Stimulated activated CD8-positive, alpha-beta memory T cell treated with anti-CD3 and anti-CD28 coated beads, Interleukin-4, amount 100 ng/mL, for 4 hours (primary cell): Measurements from ENCODE around the gene CABLES1.
"Not testable (repeated sequence)": the region's sequence is repeated elsewhere in the genome, so short reads cannot be mapped to it uniquely, and the experiment has no call there.

Source experiments
- DNase-seq, 2 donors: peaks; one replicate each; pipeline ENCODE4 v3.0.0-alpha.2; 2020; ENCODE audit warnings: low read depth in 2 of 2, low spot score in 1 of 2

Gene CABLES1

GRCh38 chr18:23142251-23142929 lies 7.1 kb downstream of the CABLES1 start:
- DNase-seq: no peak

- no peak for DNase-seq
Measured at GRCh38 chr18:23143016-23143814, 7.9 kb downstream of the CABLES1 start.

GRCh38 chr18:23143815-23144261 lies 8.6 kb downstream of the CABLES1 start:
- no peak for DNase-seq

GRCh38 chr18:23144640-23145039 lies 9.4 kb downstream of the CABLES1 start:
- no peak for DNase-seq

- no peak for DNase-seq
Measured at GRCh38 chr18:23145621-23146020, 10.3 kb downstream of the CABLES1 start.

GRCh38 chr18:23146861-23147469 lies 11.7 kb downstream of the CABLES1 start:
- no peak for DNase-seq

- no peak for DNase-seq
Measured at GRCh38 chr18:23148382-23148781, 13.1 kb downstream of the CABLES1 start.

- no peak for DNase-seq
Measured at GRCh38 chr18:23149570-23149969, 14.3 kb downstream of the CABLES1 start.

GRCh38 chr18:23151414-23152099 lies 16.3 kb downstream of the CABLES1 start:
- no peak for DNase-seq

GRCh38 chr18:23154030-23154429 lies 18.7 kb downstream of the CABLES1 start:
- DNase-seq: no peak

- no peak for DNase-seq
Measured at GRCh38 chr18:23154823-23155500, 19.7 kb downstream of the CABLES1 start.

- no peak for DNase-seq
Measured at GRCh38 chr18:23155537-23155936, 20.3 kb downstream of the CABLES1 start.

- no peak for DNase-seq
Measured at GRCh38 chr18:23156134-23156533, 20.8 kb downstream of the CABLES1 start.

- no peak for DNase-seq
Measured at GRCh38 chr18:23158058-23158457, 22.8 kb downstream of the CABLES1 start.

GRCh38 chr18:23158884-23159283 lies 23.6 kb downstream of the CABLES1 start:
- DNase-seq: not testable (repeated sequence)

- no peak for DNase-seq
Measured at GRCh38 chr18:23159344-23159743, 24.1 kb downstream of the CABLES1 start.

GRCh38 chr18:23162473-23162872 lies 27.2 kb downstream of the CABLES1 start:
- DNase-seq: no peak

- DNase-seq: no peak
Measured at GRCh38 chr18:23163786-23164533, 28.7 kb downstream of the CABLES1 start.

- no peak for DNase-seq
Measured at GRCh38 chr18:23165271-23166068, 30.2 kb downstream of the CABLES1 start.
